ENCODE measurements around the gene RAPGEF5. TPM values are rescaled to one million over a fixed set of nuclear protein-coding genes. Genes with fewer than 3 reads are reported as not detected.

The RAPGEF5 gene
- total RNA-seq, 1 experiment from 2014 or later = 15.6 TPM

- no peak overlapping the region for H3K4me2 ChIP-seq (ENCODE audit: low read length)
- no peak overlapping the region for H3K9ac ChIP-seq (ENCODE audit: low read length)
- ATAC-seq (no peak), DNase-seq (ENCODE audit: low read depth, low spot score) (no peak)
- H3K79me2 ChIP-seq (ENCODE audit: insufficient read depth, low read length) = no peaks in the 10 kb centered on the region
- no peaks in the 10 kb centered on the region for H3K9me3 ChIP-seq (ENCODE audit: control insufficient read depth in 1 of 2, insufficient read depth in 1 of 2, low read depth in 1 of 2, low read length in 2 of 2)
- no peak overlapping the region for H3K27ac ChIP-seq (ENCODE audit: low read depth, low read length)
- no peaks in the 10 kb centered on the region for H4K20me1 ChIP-seq (ENCODE audit: insufficient read depth)
- ChIA-PET POLR2A (no interaction called here), RAD21 (ENCODE audit: low non-redundant PET in 1 of 2, low total read pairs in 2 of 2, uncharacterized antibody in 2 of 2, unreplicated experiment in 2 of 2) (no interaction called here), CTCF (no interaction called here)
- BruUV-seq (replicated peaks) = no TSS peak
- intact Hi-C loops (cut with micrococcal nuclease) = no loop called here
- no peak overlapping the region for H2AFZ ChIP-seq (ENCODE audit: low read depth, low read length, poor library complexity, severe bottlenecking)
- peaks cover 5 to 16% of the 10 kb centered on the region in 2 experiments; a peak in 3 of 4 replicates for H3K4me1 ChIP-seq (ENCODE audit: control insufficient read depth in 1 of 2, insufficient read depth in 2 of 2, low read length in 2 of 2)
- H3K4me3 ChIP-seq (replicated peaks in 1 of 2; ENCODE audit: low read depth in 1 of 2, low read length in 2 of 2) = no peak overlapping the region
- no peaks in the 10 kb centered on the region for H3K36me3 ChIP-seq (ENCODE audit: control insufficient read depth in 1 of 2, insufficient read depth in 2 of 2, low read length in 2 of 2)
- H3K9me2 ChIP-seq (ENCODE audit: insufficient read depth) = no peaks in the 10 kb centered on the region
- H3K27me3 ChIP-seq (ENCODE audit: insufficient read depth, low read length) = no peaks in the 10 kb centered on the region
- no peak for TF ChIP-seq ZFX (IDR thresholded peaks at IDR 0.05)
- TF ChIP-seq POLR2A (IDR thresholded peaks at IDR 0.05; ENCODE audit: borderline replicate concordance, extremely low read depth, insufficient read depth, insufficient read length) = no peak
- TF ChIP-seq EGR1 (IDR thresholded peaks at IDR 0.05; ENCODE audit: low read depth) = no peak
- TF ChIP-seq JUND (IDR thresholded peaks at IDR 0.05) = no peak
- no peak for TF ChIP-seq MAX (IDR thresholded peaks at IDR 0.05)
- TF ChIP-seq ELF1 (IDR thresholded peaks at IDR 0.05; ENCODE audit: borderline replicate concordance, low read depth) = no peak
- TF ChIP-seq EZH2 (IDR thresholded peaks at IDR 0.05) = no peak
- TF ChIP-seq ZNF274 (IDR thresholded peaks at IDR 0.05; ENCODE audit: low read depth, low read length) = no peak
- no peak for TF ChIP-seq RAD21 (IDR thresholded peaks at IDR 0.05; ENCODE audit: low read depth)
- no peak for TF ChIP-seq ZBTB33 (IDR thresholded peaks at IDR 0.05; ENCODE audit: extremely low read depth, insufficient replicate concordance, low read length)
- no peak for TF ChIP-seq CBX3 (IDR thresholded peaks at IDR 0.05; ENCODE audit: low read depth)
- TF ChIP-seq ATF3 (IDR thresholded peaks at IDR 0.05) = no peak
Measured at GRCh38 chr7:22204312-22204711, 152.6 kb downstream of the RAPGEF5 start.
